Gastroesophageal sphincter (tissue), 4 donors: ENCODE data around the gene RNF141. TPM values are rescaled to one million over a fixed set of nuclear protein-coding genes. Genes with fewer than 3 reads are reported as not detected.

Experiments used
- ATAC-seq: fragments of 150-250 bp; one replicate; pipeline ENCODE4 v1.9.1; 2016; ENCODE audit warnings: mild to moderate bottlenecking, moderate library complexity
- H3K27ac ChIP-seq, 4 donors: fragments of 200-600 bp; sonication (generic) in 3 of 4; 1 replicate in 3 of 4; 2 replicates in 1 of 4; pipeline ENCODE4 v1.5.1; 2016 to 2019
- H3K27me3 ChIP-seq: fragments of 200-600 bp; sonication (generic); one replicate; pipeline ENCODE4 v1.5.1; 2019
- H3K36me3 ChIP-seq, 2 donors: fragments of 200-600 bp; sonication (generic); one replicate each; pipeline ENCODE4 v1.5.1; 2019; ENCODE audit warnings: control low read depth in 1 of 2
- H3K4me1 ChIP-seq, 3 donors: fragments of 200-600 bp; sonication (generic); 1 replicate in 2 of 3; 2 replicates in 1 of 3; pipeline ENCODE4 v1.5.1; 2016 to 2019; ENCODE audit warnings: control low read depth in 2 of 3
- H3K4me3 ChIP-seq, 2 donors: fragments of 200-600 bp; sonication (generic); one replicate each; pipeline ENCODE4 v1.5.1; 2019; ENCODE audit warnings: mild to moderate bottlenecking in 1 of 2, moderate library complexity in 1 of 2
- H3K9me3 ChIP-seq, 3 donors: fragments of 200-600 bp; sonication (generic); one replicate each; pipeline ENCODE4 v1.5.1; 2017 to 2019; ENCODE audit warnings: control low read depth in 2 of 3
- CTCF ChIP-seq, 4 experiments: fragments of 200-600 bp in 2 of 4; fragments of 450-650 bp in 2 of 4; sonication (generic) in 1 of 4; IDR thresholded peaks; one replicate each; pipeline ENCODE4 v1.5.1; 2017 to 2019; ENCODE audit warnings: antibody characterized with exemption in 4 of 4, mild to moderate bottlenecking in 2 of 4, moderate library complexity in 2 of 4
- EP300 ChIP-seq: sonication (generic); formaldehyde crosslinking; IDR thresholded peaks from one replicate; pipeline ENCODE4 v1.6.1; 2017; ENCODE audit warnings: antibody characterized with exemption, mild to moderate bottlenecking
- POLR2A ChIP-seq, 2 donors: fragments of 450-650 bp; IDR thresholded peaks; one replicate each; pipeline ENCODE4 v1.6.1; 2017; ENCODE audit warnings: antibody characterized with exemption in 2 of 2, mild to moderate bottlenecking in 2 of 2, moderate library complexity in 1 of 2
- POLR2AphosphoS5 ChIP-seq: sonication (generic); formaldehyde crosslinking; IDR thresholded peaks from one replicate; pipeline ENCODE4 v1.6.1; 2017; ENCODE audit warnings: antibody characterized with exemption
- WGBS, 2 donors: methylation state at CpG; one replicate each; pipeline ENCODE4 v1.1.5; 2018; ENCODE audit warnings: low coverage in 1 of 2; 5-methylcytosine and 5-hydroxymethylcytosine counted together
- total RNA-seq, 4 donors: library from RNA; depleted of rRNA; stranded (reverse); fragments of >200 nt; gene quantifications; one replicate each; pipeline ENCODE4 v1.1.0, GENCODE V29; 2016

Gene RNF141
- total RNA-seq, 4 donors from 2014 or later = 28.4 to 44.8 (median 38.1) TPM

DNA sequence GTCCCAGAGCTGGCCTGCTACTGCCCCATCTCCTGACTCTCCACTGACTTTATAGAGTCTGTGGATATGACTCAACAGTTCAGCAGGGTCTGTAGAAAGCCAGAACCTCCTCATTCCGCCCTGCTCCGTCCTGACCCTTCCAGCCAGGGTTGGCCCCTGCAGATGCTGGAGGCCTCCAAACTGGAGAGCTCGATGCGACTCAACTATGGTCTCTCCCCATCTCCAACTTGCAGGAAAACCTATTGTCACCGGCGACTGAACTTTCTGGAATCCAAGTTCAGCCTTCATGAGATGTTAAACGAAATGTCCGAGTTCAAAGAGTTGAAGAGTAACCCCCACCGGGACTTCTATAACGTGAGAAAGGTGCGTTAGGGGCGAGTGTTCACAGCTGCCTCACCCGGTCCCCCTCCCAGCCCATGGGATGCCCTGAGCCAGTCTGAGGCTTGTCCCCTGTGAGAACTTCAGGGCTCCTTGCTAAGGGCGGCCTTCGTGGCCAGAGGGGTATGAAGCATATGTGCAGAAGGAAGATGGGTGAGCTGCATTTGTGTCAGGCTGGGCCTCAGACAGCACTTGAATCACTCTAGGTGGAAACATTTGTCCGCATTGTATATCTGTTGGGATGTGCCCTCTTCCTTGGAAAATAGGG, 53.9 kb downstream of the RNF141 start:
- peaks cover 0 to 19% (median 7%) of the 10 kb centered on the region in 3 donors for H3K4me1 ChIP-seq
- no peak for ATAC-seq
- no peaks in the 10 kb centered on the region for H3K9me3 ChIP-seq
- TF ChIP-seq EP300 (no peak), CTCF (IDR thresholded peaks at IDR 0.05) (no peak), POLR2AphosphoS5 (no peak), POLR2A (IDR thresholded peaks at IDR 0.05) (no peak)
- 83 to 91% methylated on average over 6 to 9 of the region's 16 CpGs for WGBS, 2 donors
- H3K27me3 ChIP-seq = no peaks in the 10 kb centered on the region
- H3K4me3 ChIP-seq = no peak overlapping the region
- no peak overlapping the region for H3K27ac ChIP-seq
- peaks cover 0 to 6% of the 10 kb centered on the region in 2 donors for H3K36me3 ChIP-seq

GRCh38 chr11:10486161-10486840, 54.7 kb downstream of the RNF141 start:
- Histone ChIP-seq H3K9me3 (no peaks in the 10 kb centered on the region), H3K4me3 (no peak overlapping the region), H3K4me1 (peaks cover 0 to 16% (median 7%) of the 10 kb centered on the region in 3 donors), H3K36me3 (peaks cover 0 to 10% of the 10 kb centered on the region in 2 donors), H3K27me3 (no peaks in the 10 kb centered on the region), H3K27ac (no peak overlapping the region)
- no peak for ATAC-seq
- TF ChIP-seq POLR2A (IDR thresholded peaks at IDR 0.05) (no peak), POLR2AphosphoS5 (no peak), CTCF (IDR thresholded peaks at IDR 0.05) (no peak), EP300 (no peak)
- WGBS, 2 donors = 80 to 100% methylated on average over 3 to 4 of the region's 10 CpGs

DNA sequence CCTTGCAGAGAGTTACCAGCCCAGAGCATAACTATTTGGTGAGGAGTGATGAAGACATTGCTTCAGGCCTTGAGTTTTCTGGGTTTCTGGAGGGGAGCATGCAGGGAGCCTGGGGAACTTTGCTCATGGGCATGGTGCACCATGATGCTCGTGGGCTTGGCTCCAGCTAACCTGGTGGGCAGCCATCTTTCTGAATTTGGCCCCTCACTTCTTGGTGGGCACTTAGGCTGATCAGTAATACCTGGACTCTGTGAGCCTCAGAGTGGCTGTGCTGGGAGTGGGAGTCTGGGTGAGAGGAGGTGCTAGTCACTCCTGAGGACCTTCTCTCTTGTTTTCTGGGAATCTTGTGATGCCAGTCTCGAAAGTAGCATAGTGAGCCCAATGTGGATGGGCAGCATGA, 55.3 kb downstream of the RNF141 start:
- 100% methylated on average over 1 of the region's 2 CpGs for WGBS, 2 donors
- TF ChIP-seq EP300 = no peak
- TF ChIP-seq CTCF (IDR thresholded peaks at IDR 0.05) = no peak
- TF ChIP-seq POLR2AphosphoS5 = no peak
- TF ChIP-seq POLR2A (IDR thresholded peaks at IDR 0.05) = no peak
- no peaks in the 10 kb centered on the region for H3K9me3 ChIP-seq
- H3K4me3 ChIP-seq = no peak overlapping the region
- no peak for ATAC-seq
- H3K4me1 ChIP-seq = peaks cover 0 to 9% (median under 1%) of the 10 kb centered on the region in 3 donors
- H3K36me3 ChIP-seq = peaks cover 0 to 10% of the 10 kb centered on the region in 2 donors
- no peaks in the 10 kb centered on the region for H3K27me3 ChIP-seq
- no peak overlapping the region for H3K27ac ChIP-seq

- H3K27me3 ChIP-seq = no peaks in the 10 kb centered on the region
- TF ChIP-seq EP300 (no peak), CTCF (IDR thresholded peaks at IDR 0.05) (no peak), POLR2A (IDR thresholded peaks at IDR 0.05) (no peak), POLR2AphosphoS5 (no peak)
- ATAC-seq = no peak
- H3K9me3 ChIP-seq = no peaks in the 10 kb centered on the region
- no peaks in the 10 kb centered on the region for H3K4me1 ChIP-seq
- WGBS, 2 donors = 56 to 90% methylated on average over 2 to 3 of the region's 16 CpGs
- H3K4me3 ChIP-seq = no peak overlapping the region
- H3K27ac ChIP-seq = no peak overlapping the region
- peaks cover 0 to 10% of the 10 kb centered on the region in 2 donors for H3K36me3 ChIP-seq
Measured at GRCh38 chr11:10484461-10485180, 56.4 kb downstream of the RNF141 start.
